Measurements from ENCODE around the gene WNT5B. TPM values are rescaled to one million over a fixed set of nuclear protein-coding genes. Genes with fewer than 3 reads are reported as not detected.
"Not testable (repeated sequence)": the region's sequence is repeated elsewhere in the genome, so short reads cannot be mapped to it uniquely, and the experiment has no call there.

Gene WNT5B
- polyA plus RNA-seq, 1 donor, result 34.0 TPM

GRCh38 chr12:1602706-1603105, 26.3 kb upstream of the WNT5B start:
- not testable (repeated sequence) for DNase-seq

GRCh38 chr12:1603269-1603993, 25.6 kb upstream of the WNT5B start:
- DNase-seq, result no peak

- DNase-seq, result no peak
Measured at GRCh38 chr12:1604464-1604863, 24.6 kb upstream of the WNT5B start.

GRCh38 chr12:1605129-1606020, 23.7 kb upstream of the WNT5B start:
- DNase-seq, result peak; percentile 85

GRCh38 chr12:1606021-1606622, 22.9 kb upstream of the WNT5B start:
- peak; percentile 80 for DNase-seq

- no peak for DNase-seq
Measured at GRCh38 chr12:1607940-1608712, 20.9 kb upstream of the WNT5B start.

GRCh38 chr12:1608713-1609119, 20.3 kb upstream of the WNT5B start:
- no peak for DNase-seq

GRCh38 chr12:1610072-1610643, 18.9 kb upstream of the WNT5B start:
- DNase-seq, result no peak

- DNase-seq, result no peak
Measured at GRCh38 chr12:1611803-1612572, 17.0 kb upstream of the WNT5B start.

- DNase-seq, result no peak
Measured at GRCh38 chr12:1613860-1614259, 15.2 kb upstream of the WNT5B start.

GRCh38 chr12:1614360-1614759, 14.7 kb upstream of the WNT5B start:
- DNase-seq, result no peak

- DNase-seq, result no peak
Measured at GRCh38 chr12:1616233-1617066, 12.6 kb upstream of the WNT5B start.

- no peak for DNase-seq
Measured at GRCh38 chr12:1618489-1618888, 10.5 kb upstream of the WNT5B start.

- no peak for DNase-seq
Measured at GRCh38 chr12:1619159-1619558, 9.9 kb upstream of the WNT5B start.

GRCh38 chr12:1619587-1619986, 9.4 kb upstream of the WNT5B start:
- no peak for DNase-seq

- DNase-seq, result no peak
Measured at GRCh38 chr12:1620092-1620491, 8.9 kb upstream of the WNT5B start.

GRCh38 chr12:1622406-1622805, 6.6 kb upstream of the WNT5B start:
- no peak for DNase-seq

GRCh38 chr12:1629338-1630132, 504 bp downstream of the WNT5B start:
- no peak for DNase-seq

GRCh38 chr12:1630133-1630826, 1.2 kb downstream of the WNT5B start:
- peak; percentile 52 for DNase-seq
